HepG2 (cell line): ENCODE measurements around the gene MTMR4. TPM values are rescaled to one million over a fixed set of nuclear protein-coding genes. Genes with fewer than 3 reads are reported as not detected.
A peak's percentile ranks its signal among the peaks of the same experiment; 100 is the strongest.

Experiments used
- GFI1 ChIP-seq: sonication (generic); formaldehyde crosslinking; IDR thresholded peaks from 2 replicates; pipeline ENCODE4 v1.5.0; 2020; ENCODE audit warnings: missing genetic modification reagents, mild to moderate bottlenecking, borderline replicate concordance
- RFXANK ChIP-seq: IDR thresholded peaks from 2 replicates; pipeline ENCODE4 v1.6.1; 2016
- WIZ ChIP-seq: sonication (generic); formaldehyde crosslinking; IDR thresholded peaks from 2 replicates; pipeline ENCODE4 v1.5.1; 2020; ENCODE audit warnings: mild to moderate bottlenecking, missing genetic modification reagents
- ZKSCAN8 ChIP-seq: IDR thresholded peaks from 2 replicates; pipeline ENCODE4 v1.6.1; 2016; ENCODE audit warnings: borderline replicate concordance, missing genetic modification reagents, missing compliant biosample characterization
- ZNF543 ChIP-seq: sonication (generic); formaldehyde crosslinking; IDR thresholded peaks from 2 replicates; pipeline ENCODE4 v1.4.0; 2020; ENCODE audit warnings: mild to moderate bottlenecking, missing genetic modification reagents
- polyA plus RNA-seq, 8 experiments: library from polyadenylated mRNA; depleted of rRNA in 3 of 8; stranded (reverse) in 7 of 8; unstranded in 1 of 8; fragments of >200 nt; fragmentation: Illumina TruSeq in 4 of 8; extraction: Trizol in 4 of 8; gene quantifications; 2 replicates each; pipeline versions ENCODE4 v1.2.1 to v1.2.3, GENCODE V29; 2011 to 2016; ENCODE audit warnings: low read depth in 4 of 8, missing spikeins in 1 of 8, mixed read lengths in 1 of 8; ENCODE audit not compliant: insufficient read depth in 1 of 8
- total RNA-seq, 5 experiments: library from RNA; depleted of rRNA; stranded (reverse); fragments of >200 nt; fragmentation: Illumina TruSeq; extraction: Trizol; gene quantifications; 2 replicates each; pipeline ENCODE4 v1.2.3, GENCODE V29; 2016; ENCODE audit warnings: low read depth in 1 of 5
- TF ChIP-seq, protein P1 (sequence below): sonication (generic); formaldehyde crosslinking; IDR thresholded peaks from 2 replicates; pipeline ENCODE4 v1.5.0; 2020; ENCODE audit warnings: missing genetic modification reagents, mild to moderate bottlenecking, borderline replicate concordance
- TF ChIP-seq, protein P2 (sequence below), 2 experiments: sonication (generic) in 1 of 2; formaldehyde crosslinking in 1 of 2; IDR thresholded peaks; 2 replicates each; pipeline versions ENCODE4 v1.5.1 to v1.6.1; 2011 to 2020; ENCODE audit warnings: borderline replicate concordance in 1 of 2, low read depth in 1 of 2, low read length in 1 of 2, mild to moderate bottlenecking in 1 of 2, missing genetic modification reagents in 1 of 2, moderate library complexity in 1 of 2
- TF ChIP-seq, protein P3 (sequence below): IDR thresholded peaks from 2 replicates; pipeline ENCODE4 v1.6.1; 2016; ENCODE audit warnings: missing compliant biosample characterization, missing genetic modification reagents, borderline replicate concordance
- TF ChIP-seq, protein P4 (sequence below), 2 experiments: fragments of 450-650 bp in 1 of 2; sonication (generic) in 1 of 2; formaldehyde crosslinking in 1 of 2; IDR thresholded peaks; 2 replicates each; pipeline versions ENCODE4 v1.6.1 to v1.8.0; 2016 to 2022; ENCODE audit warnings: antibody characterized with exemption in 1 of 2, mild to moderate bottlenecking in 1 of 2, missing genetic modification reagents in 1 of 2
- TF ChIP-seq, protein P5 (sequence below): IDR thresholded peaks from 2 replicates; pipeline ENCODE4 v1.6.1; 2012; ENCODE audit warnings: inconsistent platforms

The MTMR4 gene
- total and polyA plus RNA-seq, 2 of the 13 experiments (the other 11 are each of a cell fraction or from before 2014, with no cell fraction given), result 62.5 to 65.1 TPM

DNA sequence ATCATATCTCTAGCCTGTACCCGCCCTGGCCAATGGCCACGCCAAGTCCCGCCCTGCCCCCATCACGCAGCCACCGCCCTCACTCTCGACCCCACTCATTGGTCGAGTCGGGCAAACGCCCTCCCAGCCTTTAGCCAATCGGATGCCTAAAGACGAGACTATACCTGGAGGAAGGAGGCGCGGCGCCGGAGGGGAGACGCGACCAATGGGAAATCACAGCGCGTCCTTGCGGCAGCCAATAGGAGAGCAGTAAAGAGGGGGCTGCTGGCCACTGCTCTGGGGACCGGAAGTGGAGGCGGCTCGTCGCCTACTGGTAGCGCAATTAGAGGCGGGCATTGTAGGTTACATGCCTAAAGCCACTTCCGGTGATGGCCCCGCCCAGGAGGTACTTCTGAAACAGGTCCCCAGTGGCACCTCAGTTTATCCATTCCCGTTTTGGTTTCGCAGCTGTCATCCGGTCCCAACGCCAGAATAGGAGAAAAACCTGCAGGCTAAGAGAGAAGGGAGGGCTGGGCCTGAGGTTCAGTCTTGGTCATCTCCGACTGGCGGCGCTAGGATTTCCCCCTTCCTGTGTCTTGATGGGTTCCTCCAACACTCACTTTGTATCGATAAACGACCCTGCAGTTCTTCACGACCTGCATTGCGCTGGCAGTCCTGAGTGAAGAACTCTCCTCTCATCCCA, 3.6 kb upstream of the MTMR4 start (continued):
- TF ChIP-seq, protein P1, sequence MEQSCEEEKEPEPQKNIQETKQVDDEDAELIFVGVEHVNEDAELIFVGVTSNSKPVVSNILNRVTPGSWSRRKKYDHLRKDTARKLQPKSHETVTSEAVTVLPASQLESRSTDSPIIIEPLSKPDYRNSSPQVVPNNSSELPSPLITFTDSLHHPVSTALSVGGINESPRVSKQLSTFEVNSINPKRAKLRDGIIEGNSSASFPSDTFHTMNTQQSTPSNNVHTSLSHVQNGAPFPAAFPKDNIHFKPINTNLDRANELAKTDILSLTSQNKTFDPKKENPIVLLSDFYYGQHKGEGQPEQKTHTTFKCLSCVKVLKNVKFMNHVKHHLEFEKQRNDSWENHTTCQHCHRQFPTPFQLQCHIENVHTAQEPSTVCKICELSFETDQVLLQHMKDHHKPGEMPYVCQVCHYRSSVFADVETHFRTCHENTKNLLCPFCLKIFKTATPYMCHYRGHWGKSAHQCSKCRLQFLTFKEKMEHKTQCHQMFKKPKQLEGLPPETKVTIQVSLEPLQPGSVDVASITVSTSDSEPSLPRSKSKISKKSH (CRISPR knock-in tag), result no peak
- TF ChIP-seq, protein P2, sequence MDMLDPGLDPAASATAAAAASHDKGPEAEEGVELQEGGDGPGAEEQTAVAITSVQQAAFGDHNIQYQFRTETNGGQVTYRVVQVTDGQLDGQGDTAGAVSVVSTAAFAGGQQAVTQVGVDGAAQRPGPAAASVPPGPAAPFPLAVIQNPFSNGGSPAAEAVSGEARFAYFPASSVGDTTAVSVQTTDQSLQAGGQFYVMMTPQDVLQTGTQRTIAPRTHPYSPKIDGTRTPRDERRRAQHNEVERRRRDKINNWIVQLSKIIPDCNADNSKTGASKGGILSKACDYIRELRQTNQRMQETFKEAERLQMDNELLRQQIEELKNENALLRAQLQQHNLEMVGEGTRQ (IDR thresholded peaks at IDR 0.05; ENCODE audit: low read depth, low read length), result peak; percentile 2
- TF ChIP-seq, protein P2 (CRISPR knock-in tag; IDR thresholded peaks at IDR 0.05; ENCODE audit: borderline replicate concordance), result 0 out of 2 replicates have a peak, but pooled peaks have one; percentile 48
- TF ChIP-seq ZKSCAN8 (peak; percentile 16; the same call in 1 of the 2 replicates), GFI1 (CRISPR knock-in tag) (peak; percentile 59; the same call in 1 of the 2 replicates), RFXANK (CRISPR knock-in tag) (0 out of 2 replicates have a peak, but pooled peaks have one; percentile 47), WIZ (CRISPR knock-in tag) (no peak), ZNF543 (CRISPR knock-in tag) (peak; percentile 85)
- TF ChIP-seq, protein P3, sequence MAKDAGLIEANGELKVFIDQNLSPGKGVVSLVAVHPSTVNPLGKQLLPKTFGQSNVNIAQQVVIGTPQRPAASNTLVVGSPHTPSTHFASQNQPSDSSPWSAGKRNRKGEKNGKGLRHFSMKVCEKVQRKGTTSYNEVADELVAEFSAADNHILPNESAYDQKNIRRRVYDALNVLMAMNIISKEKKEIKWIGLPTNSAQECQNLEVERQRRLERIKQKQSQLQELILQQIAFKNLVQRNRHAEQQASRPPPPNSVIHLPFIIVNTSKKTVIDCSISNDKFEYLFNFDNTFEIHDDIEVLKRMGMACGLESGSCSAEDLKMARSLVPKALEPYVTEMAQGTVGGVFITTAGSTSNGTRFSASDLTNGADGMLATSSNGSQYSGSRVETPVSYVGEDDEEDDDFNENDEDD (CRISPR knock-in tag), result peak; percentile 26; the same call in 1 of the 2 replicates
- TF ChIP-seq, protein P4, sequence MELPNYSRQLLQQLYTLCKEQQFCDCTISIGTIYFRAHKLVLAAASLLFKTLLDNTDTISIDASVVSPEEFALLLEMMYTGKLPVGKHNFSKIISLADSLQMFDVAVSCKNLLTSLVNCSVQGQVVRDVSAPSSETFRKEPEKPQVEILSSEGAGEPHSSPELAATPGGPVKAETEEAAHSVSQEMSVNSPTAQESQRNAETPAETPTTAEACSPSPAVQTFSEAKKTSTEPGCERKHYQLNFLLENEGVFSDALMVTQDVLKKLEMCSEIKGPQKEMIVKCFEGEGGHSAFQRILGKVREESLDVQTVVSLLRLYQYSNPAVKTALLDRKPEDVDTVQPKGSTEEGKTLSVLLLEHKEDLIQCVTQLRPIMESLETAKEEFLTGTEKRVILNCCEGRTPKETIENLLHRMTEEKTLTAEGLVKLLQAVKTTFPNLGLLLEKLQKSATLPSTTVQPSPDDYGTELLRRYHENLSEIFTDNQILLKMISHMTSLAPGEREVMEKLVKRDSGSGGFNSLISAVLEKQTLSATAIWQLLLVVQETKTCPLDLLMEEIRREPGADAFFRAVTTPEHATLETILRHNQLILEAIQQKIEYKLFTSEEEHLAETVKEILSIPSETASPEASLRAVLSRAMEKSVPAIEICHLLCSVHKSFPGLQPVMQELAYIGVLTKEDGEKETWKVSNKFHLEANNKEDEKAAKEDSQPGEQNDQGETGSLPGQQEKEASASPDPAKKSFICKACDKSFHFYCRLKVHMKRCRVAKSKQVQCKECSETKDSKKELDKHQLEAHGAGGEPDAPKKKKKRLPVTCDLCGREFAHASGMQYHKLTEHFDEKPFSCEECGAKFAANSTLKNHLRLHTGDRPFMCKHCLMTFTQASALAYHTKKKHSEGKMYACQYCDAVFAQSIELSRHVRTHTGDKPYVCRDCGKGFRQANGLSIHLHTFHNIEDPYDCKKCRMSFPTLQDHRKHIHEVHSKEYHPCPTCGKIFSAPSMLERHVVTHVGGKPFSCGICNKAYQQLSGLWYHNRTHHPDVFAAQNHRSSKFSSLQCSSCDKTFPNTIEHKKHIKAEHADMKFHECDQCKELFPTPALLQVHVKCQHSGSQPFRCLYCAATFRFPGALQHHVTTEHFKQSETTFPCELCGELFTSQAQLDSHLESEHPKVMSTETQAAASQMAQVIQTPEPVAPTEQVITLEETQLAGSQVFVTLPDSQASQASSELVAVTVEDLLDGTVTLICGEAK (IDR thresholded peaks at IDR 0.05), result peak; percentile 91
- TF ChIP-seq, protein P4 (CRISPR knock-in tag; IDR thresholded peaks at IDR 0.05), result peak; percentile 55; the same call in 1 of the 2 replicates
- TF ChIP-seq, protein P5, sequence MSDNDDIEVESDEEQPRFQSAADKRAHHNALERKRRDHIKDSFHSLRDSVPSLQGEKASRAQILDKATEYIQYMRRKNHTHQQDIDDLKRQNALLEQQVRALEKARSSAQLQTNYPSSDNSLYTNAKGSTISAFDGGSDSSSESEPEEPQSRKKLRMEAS, result peak; percentile 27; the same call in 1 of the 2 replicates
